Osteoblast (primary cell): ENCODE data around the gene MTMR11. TPM values are rescaled to one million over a fixed set of nuclear protein-coding genes. Genes with fewer than 3 reads are reported as not detected.

Source experiments
- DNase-seq: peaks from one replicate; pipeline ENCODE4 v3.0.0; 2011; ENCODE audit warnings: low spot score, mixed read lengths; ENCODE audit not compliant: insufficient read length; ENCODE audit errors: missing footprints
- H2AFZ ChIP-seq: 2 replicates; pipeline ENCODE4 v1.6.0; 2011; ENCODE audit warnings: mild to moderate bottlenecking, low read length
- H3K27ac ChIP-seq: 2 replicates; pipeline ENCODE4 v1.5.1; 2011; ENCODE audit warnings: mild to moderate bottlenecking, low read depth, low read length, moderate library complexity
- H3K27me3 ChIP-seq: 2 replicates; pipeline ENCODE4 v1.6.0; 2012; ENCODE audit warnings: mild to moderate bottlenecking, control low read depth, inconsistent platforms, low read length, moderate library complexity; ENCODE audit not compliant: insufficient read depth
- H3K36me3 ChIP-seq: 2 replicates; pipeline ENCODE4 v1.5.1; 2011; ENCODE audit warnings: mild to moderate bottlenecking, low read length, control low read depth, moderate library complexity; ENCODE audit not compliant: insufficient read depth
- H3K4me1 ChIP-seq: 2 replicates; pipeline ENCODE4 v1.5.1; 2011; ENCODE audit warnings: mild to moderate bottlenecking, low read length, control low read depth, moderate library complexity; ENCODE audit not compliant: insufficient read depth
- H3K4me2 ChIP-seq: 2 replicates; pipeline ENCODE4 v1.6.0; 2011; ENCODE audit warnings: mild to moderate bottlenecking, low read length; ENCODE audit not compliant: insufficient read depth
- H3K4me3 ChIP-seq: fragments of 200-600 bp; sonication (generic); 3 replicates; pipeline ENCODE4 v1.5.1; 2012; ENCODE audit warnings: mild to moderate bottlenecking, low read length, inconsistent platforms; ENCODE audit not compliant: insufficient read depth
- H3K79me2 ChIP-seq: 2 replicates; pipeline ENCODE4 v1.6.0; 2012; ENCODE audit warnings: mild to moderate bottlenecking, low read length, control low read depth, inconsistent platforms; ENCODE audit not compliant: insufficient read depth
- H3K9me3 ChIP-seq: 2 replicates; pipeline ENCODE4 v1.5.1; 2011; ENCODE audit warnings: low read depth, low read length, control low read depth
- H4K20me1 ChIP-seq: 2 replicates; pipeline ENCODE4 v1.6.0; 2012; ENCODE audit warnings: mild to moderate bottlenecking, low read length, control low read depth; ENCODE audit not compliant: insufficient read depth
- CTCF ChIP-seq: IDR thresholded peaks from 2 replicates; pipeline ENCODE4 v1.5.1; 2011; ENCODE audit warnings: mild to moderate bottlenecking, low read depth, low read length, moderate library complexity; ENCODE audit errors: extremely low read depth
- total RNA-seq: library from RNA; depleted of rRNA; stranded (reverse); fragments of >200 nt; gene quantifications from 2 replicates; pipeline ENCODE4 v1.2.3, GENCODE V29; 2012

Gene MTMR11
- total RNA-seq, 1 donor, result 7.2 TPM

- Histone ChIP-seq H3K9me3 (no peaks in the 10 kb centered on the region), H3K79me2 (peaks cover 34% of the 10 kb centered on the region), H2AFZ (peak within 1 kb of the TSS; percentile 91), H4K20me1 (peaks cover 30% of the 10 kb centered on the region), H3K4me3 (peak within 1 kb of the TSS; percentile 91), H3K4me2 (peak within 1 kb of the TSS; percentile 92), H3K27ac (peak within 1 kb of the TSS; percentile 82), H3K27me3 (no peaks in the 10 kb centered on the region), H3K36me3 (peaks cover 58% of the 10 kb centered on the region), H3K4me1 (peaks cover 18% of the 10 kb centered on the region)
- no peak for TF ChIP-seq CTCF
- peak; percentile 94 for DNase-seq
These were observed 8.9 kb downstream of the MTMR11 start, which contains the start of gene SF3B4 for GRCh38 chr1:149927563-149928400. TSS of gene SF3B4 (minus strand) at chr1:149927803. CDS start at chr1:149927759, 44 bp downstream.

- peaks cover 58% of the 10 kb centered on the region for H3K36me3 ChIP-seq
- no peak for DNase-seq
- TF ChIP-seq CTCF, result no peak
These were observed 9.6 kb downstream of the MTMR11 start for GRCh38 chr1:149927056-149927562.

GRCh38 chr1:149926296-149926695 is 10.4 kb downstream of the MTMR11 start:
- Histone ChIP-seq H3K27ac (no peak overlapping the region), H3K4me2 (peak overlapping the region; percentile 92), H3K4me3 (peak overlapping the region; percentile 91), H3K36me3 (peaks cover 59% of the 10 kb centered on the region), H2AFZ (no peak overlapping the region), H3K9me3 (no peaks in the 10 kb centered on the region), H3K27me3 (no peaks in the 10 kb centered on the region), H4K20me1 (peaks cover 30% of the 10 kb centered on the region), H3K4me1 (peaks cover 18% of the 10 kb centered on the region), H3K79me2 (peaks cover 34% of the 10 kb centered on the region)
- no peak for TF ChIP-seq CTCF
- DNase-seq, result no peak

More at GRCh38 chr1:149927056-149927562, 9.6 kb downstream of the MTMR11 start:
- Histone ChIP-seq H3K4me2 (peak overlapping the region; percentile 92), H3K9me3 (no peaks in the 10 kb centered on the region), H3K27ac (peak overlapping the region; percentile 82), H4K20me1 (peaks cover 30% of the 10 kb centered on the region), H2AFZ (peak overlapping the region; percentile 91), H3K4me3 (peak overlapping the region; percentile 91), H3K79me2 (peaks cover 34% of the 10 kb centered on the region), H3K4me1 (peaks cover 18% of the 10 kb centered on the region), H3K27me3 (no peaks in the 10 kb centered on the region)

- TF ChIP-seq CTCF, result no peak
- no peak for DNase-seq
- no peak overlapping the region for H3K4me3 ChIP-seq
- H3K9me3 ChIP-seq, result no peaks in the 10 kb centered on the region
- peaks cover 56% of the 10 kb centered on the region for H3K36me3 ChIP-seq
- H3K27ac ChIP-seq, result no peak overlapping the region
- H4K20me1 ChIP-seq, result peaks cover 30% of the 10 kb centered on the region
- peak overlapping the region; percentile 92 for H3K4me2 ChIP-seq
- no peaks in the 10 kb centered on the region for H3K27me3 ChIP-seq
- H2AFZ ChIP-seq, result no peak overlapping the region
- H3K79me2 ChIP-seq, result peaks cover 34% of the 10 kb centered on the region
- peaks cover 18% of the 10 kb centered on the region for H3K4me1 ChIP-seq
These were observed 10.9 kb downstream of the MTMR11 start for GRCh38 chr1:149925751-149926150.
